OCI-LY7 (cell line): ENCODE results near the gene SLC44A2. TPM values are rescaled to one million over a fixed set of nuclear protein-coding genes. Genes with fewer than 3 reads are reported as not detected.

Experiments used
- BruUV-seq: library from RNA; stranded (reverse); fragments of 400-500 nt; replicated peaks from 2 replicates; lab custom pipeline; 2021; lab: Mats Ljungman, UMichigan
- CTCF ChIA-PET: fragments of 300-600 bp; sonication (Branson Sonifier 250); formaldehyde crosslinking; loops from one replicate; lab custom pipeline; 2022; ENCODE audit warnings: antibody characterized with exemption; ENCODE audit not compliant: unreplicated experiment; lab: Charles Lee
- POLR2A ChIA-PET: fragments of 300-600 bp; sonication (Branson Sonifier 250); formaldehyde crosslinking; loops from one replicate; lab custom pipeline; 2022; ENCODE audit warnings: antibody characterized with exemption; lab: Charles Lee
- DNase-seq: peaks from one replicate; pipeline ENCODE4 v3.0.0-alpha.2; 2015; ENCODE audit warnings: low spot score
- H2AFZ ChIP-seq: fragments of 200-600 bp; sonication (generic), shearing (Covaris generic); 2 replicates; pipeline ENCODE4 v1.6.1; 2014; ENCODE audit warnings: mild to moderate bottlenecking, antibody characterized with exemption, low read length, moderate library complexity
- H3K27ac ChIP-seq: fragments of 200-600 bp; sonication (generic); 2 replicates; pipeline ENCODE4 v1.5.1; 2014; ENCODE audit warnings: mixed run types, low read depth, mild to moderate bottlenecking, moderate library complexity, low read length, inconsistent platforms; ENCODE audit not compliant: poor library complexity, severe bottlenecking
- H3K36me3 ChIP-seq: fragments of 200-600 bp; sonication (generic); 2 replicates; pipeline ENCODE4 v1.6.1; 2014; ENCODE audit warnings: mild to moderate bottlenecking, antibody characterized with exemption, low read length, moderate library complexity, mixed read lengths; ENCODE audit not compliant: insufficient read depth
- H3K4me1 ChIP-seq: fragments of 200-600 bp; sonication (generic); 2 replicates; pipeline ENCODE4 v1.5.1; 2014; ENCODE audit warnings: mild to moderate bottlenecking, low read length; ENCODE audit not compliant: insufficient read depth, poor library complexity, severe bottlenecking
- H3K4me2 ChIP-seq: fragments of 200-600 bp; sonication (generic); 2 replicates; pipeline ENCODE4 v1.6.1; 2014; ENCODE audit warnings: mild to moderate bottlenecking, low read length
- H3K4me3 ChIP-seq: fragments of 200-600 bp; sonication (generic); 2 replicates; pipeline ENCODE4 v1.5.1; 2014; ENCODE audit warnings: mild to moderate bottlenecking, low read depth, low read length; ENCODE audit not compliant: poor library complexity, severe bottlenecking
- H3K79me2 ChIP-seq: fragments of 200-600 bp; sonication (generic); 2 replicates; pipeline ENCODE4 v1.6.1; 2016; ENCODE audit warnings: low read depth, mild to moderate bottlenecking, low read length, moderate library complexity, mixed read lengths; ENCODE audit not compliant: insufficient read depth
- H3K9me2 ChIP-seq: fragments of 200-600 bp; sonication (generic); 2 replicates; pipeline ENCODE4 v1.6.1; 2016; ENCODE audit warnings: mild to moderate bottlenecking, low read length, mixed read lengths; ENCODE audit not compliant: insufficient read depth
- H3K9me3 ChIP-seq: fragments of 200-600 bp; sonication (generic); 2 replicates; pipeline ENCODE4 v1.6.1; 2014; ENCODE audit warnings: mild to moderate bottlenecking, mixed run types, low read length, mixed read lengths
- H4K20me1 ChIP-seq: fragments of 200-600 bp; sonication (generic); 2 replicates; pipeline ENCODE4 v1.6.1; 2014; ENCODE audit warnings: mild to moderate bottlenecking, antibody characterized with exemption, low read length, moderate library complexity, mixed read lengths; ENCODE audit not compliant: insufficient read depth
- CTCF ChIP-seq: fragments of 200-600 bp; sonication (generic); conservative IDR thresholded peaks from 2 replicates; pipeline ENCODE4 v1.5.1; 2014; ENCODE audit warnings: mild to moderate bottlenecking, antibody characterized with exemption, low read length, moderate library complexity, mixed read lengths
- EZH2phosphoT487 ChIP-seq: fragments of 200-600 bp; sonication (generic); IDR thresholded peaks from 2 replicates; pipeline ENCODE4 v1.6.1; 2018; ENCODE audit warnings: low read depth, borderline replicate concordance, mild to moderate bottlenecking, mixed run types, antibody characterized with exemption, low read length, moderate library complexity, mixed read lengths
- intact Hi-C: fragments of 100-400 bp; cut with micrococcal nuclease; formaldehyde crosslinking; loops from one replicate; pipeline ENCODE4 v1.10.0; 2022; ENCODE audit not compliant: unreplicated experiment
- total RNA-seq, 2 experiments: library from RNA; depleted of rRNA in 1 of 2; stranded (reverse); fragments of >200 nt in 1 of 2; shearing (Covaris generic) in 1 of 2; gene quantifications; 2 replicates each; pipeline ENCODE4 v1.2.3, GENCODE V29; 2014 to 2022

SLC44A2 gene
- total RNA-seq, 2 experiments from 2014 or later, result 115 to 197 TPM

- Histone ChIP-seq H3K79me2 (peaks cover 72% of the 10 kb centered on the region), H4K20me1 (no peaks in the 10 kb centered on the region), H2AFZ (no peak overlapping the region), H3K9me3 (no peaks in the 10 kb centered on the region), H3K4me3 (no peak overlapping the region), H3K27ac (no peak overlapping the region), H3K4me2 (no peak overlapping the region), H3K36me3 (peaks cover 75% of the 10 kb centered on the region), H3K9me2 (no peaks in the 10 kb centered on the region), H3K4me1 (no peaks in the 10 kb centered on the region)
- TF ChIP-seq EZH2phosphoT487 (no peak), CTCF (no peak)
- POLR2A ChIA-PET, result no interaction called here
- CTCF ChIA-PET, result no interaction called here
- intact Hi-C loops, result no loop called here
- BruUV-seq, result no TSS peak
- DNase-seq, result no peak
These were observed 3.4 kb upstream of the SLC44A2 start for GRCh38 chr19:10621966-10622365.

- H3K4me1 ChIP-seq, result no peaks in the 10 kb centered on the region
- no peak overlapping the region for H3K4me3 ChIP-seq
- no peak overlapping the region for H3K4me2 ChIP-seq
- ChIA-PET POLR2A (interaction anchor here (0.6 kb wide), 1 partner anchor 9 kb away, joined by 3 read pairs; no protein-coding TSS in a partner anchor), CTCF (no interaction called here)
- no peaks in the 10 kb centered on the region for H4K20me1 ChIP-seq
- no peaks in the 10 kb centered on the region for H3K9me2 ChIP-seq
- no peak overlapping the region for H2AFZ ChIP-seq
- intact Hi-C loops, result no loop called here
- peaks cover 73% of the 10 kb centered on the region for H3K36me3 ChIP-seq
- peaks cover 51% of the 10 kb centered on the region for H3K79me2 ChIP-seq
- no peak for TF ChIP-seq CTCF
- no peak for TF ChIP-seq EZH2phosphoT487
- H3K27ac ChIP-seq, result no peak overlapping the region
- DNase-seq, result no peak
- no peaks in the 10 kb centered on the region for H3K9me3 ChIP-seq
- no TSS peak for BruUV-seq
These were observed 768 bp upstream of the SLC44A2 start for GRCh38 chr19:10624585-10624984.

- Histone ChIP-seq H3K9me3 (no peaks in the 10 kb centered on the region), H3K9me2 (no peaks in the 10 kb centered on the region), H3K4me1 (no peaks in the 10 kb centered on the region), H2AFZ (no peak overlapping the region), H3K4me2 (no peak overlapping the region), H3K36me3 (peaks cover 69% of the 10 kb centered on the region), H3K79me2 (peaks cover 39% of the 10 kb centered on the region), H4K20me1 (no peaks in the 10 kb centered on the region), H3K27ac (no peak overlapping the region), H3K4me3 (no peak overlapping the region)
- BruUV-seq, result no TSS peak
- intact Hi-C loops, result no loop called here
- ChIA-PET POLR2A (no interaction called here), CTCF (no interaction called here)
- no peak for DNase-seq
- TF ChIP-seq EZH2phosphoT487, result no peak
- no peak for TF ChIP-seq CTCF
These were observed 397 bp downstream of the SLC44A2 start for GRCh38 chr19:10625762-10626138.
